ES-I3 (cell line): ENCODE measurements around the gene HAVCR2.
"Not testable (repeated sequence)": the region's sequence is repeated elsewhere in the genome, so short reads cannot be mapped to it uniquely, and the experiment has no call there.

Experiments
- H3K36me3 ChIP-seq: 2 replicates; pipeline ENCODE4 v1.6.1; 2013; ENCODE audit warnings: mild to moderate bottlenecking, low read length, control low read depth, moderate library complexity; ENCODE audit not compliant: insufficient read depth
- H3K4me1 ChIP-seq: 2 replicates; pipeline ENCODE4 v1.6.1; 2013; ENCODE audit warnings: mild to moderate bottlenecking, control low read depth, low read length; ENCODE audit not compliant: insufficient read depth
- H3K9ac ChIP-seq: 2 replicates; pipeline ENCODE4 v1.6.1; 2013; ENCODE audit warnings: low read depth, mild to moderate bottlenecking, low read length, moderate library complexity
- H3K9me3 ChIP-seq: 2 replicates; pipeline ENCODE4 v1.6.1; 2013; ENCODE audit warnings: mild to moderate bottlenecking, low read length, moderate library complexity; ENCODE audit not compliant: control insufficient read depth, insufficient read depth

Gene HAVCR2

GRCh38 chr5:157068785-157069184, 40.1 kb downstream of the HAVCR2 start:
- no peaks in the 10 kb centered on the region for H3K9me3 ChIP-seq
- no peak overlapping the region for H3K9ac ChIP-seq
- H3K36me3 ChIP-seq = no peaks in the 10 kb centered on the region
- no peaks in the 10 kb centered on the region; the same call in 1 of the 2 replicates for H3K4me1 ChIP-seq

- Histone ChIP-seq H3K4me1 (no peaks in the 10 kb centered on the region; the same call in 1 of the 2 replicates), H3K9ac (no peak overlapping the region), H3K9me3 (no peaks in the 10 kb centered on the region), H3K36me3 (no peaks in the 10 kb centered on the region)
Observed at GRCh38 chr5:157068339-157068738, 40.5 kb downstream of the HAVCR2 start.

GRCh38 chr5:157067005-157067404, 41.8 kb downstream of the HAVCR2 start:
- no peaks in the 10 kb centered on the region; the same call in 1 of the 2 replicates for H3K4me1 ChIP-seq
- no peaks in the 10 kb centered on the region for H3K36me3 ChIP-seq
- no peak overlapping the region for H3K9ac ChIP-seq
- H3K9me3 ChIP-seq = no peaks in the 10 kb centered on the region

- no peaks in the 10 kb centered on the region; the same call in 1 of the 2 replicates for H3K4me1 ChIP-seq
- H3K36me3 ChIP-seq = no peaks in the 10 kb centered on the region
- H3K9ac ChIP-seq = no peak overlapping the region
- no peaks in the 10 kb centered on the region for H3K9me3 ChIP-seq
Observed at GRCh38 chr5:157066080-157066479, 42.8 kb downstream of the HAVCR2 start.

- H3K9ac ChIP-seq = no peak overlapping the region
- H3K4me1 ChIP-seq = no peaks in the 10 kb centered on the region; the same call in 1 of the 2 replicates
- H3K36me3 ChIP-seq = no peaks in the 10 kb centered on the region
- H3K9me3 ChIP-seq = no peaks in the 10 kb centered on the region
Observed at GRCh38 chr5:157063776-157064430, 44.9 kb downstream of the HAVCR2 start.

GRCh38 chr5:157059891-157060290, 49.0 kb downstream of the HAVCR2 start:
- H3K9ac ChIP-seq = no peak overlapping the region
- no peaks in the 10 kb centered on the region for H3K9me3 ChIP-seq
- H3K4me1 ChIP-seq = no peaks in the 10 kb centered on the region
- no peaks in the 10 kb centered on the region for H3K36me3 ChIP-seq

- Histone ChIP-seq H3K36me3 (no peaks in the 10 kb centered on the region), H3K4me1 (no peaks in the 10 kb centered on the region), H3K9me3 (no peaks in the 10 kb centered on the region), H3K9ac (no peak within 1 kb of the TSS)
Observed at GRCh38 chr5:157059093-157059539, 49.7 kb downstream of the HAVCR2 start, which contains the start of gene HAVCR1. Gene HAVCR1 (minus strand): TSS chr5:157059116. CDS start chr5:157057943, 1,173 bp downstream.

- Histone ChIP-seq H3K9ac (no peak overlapping the region), H3K9me3 (no peaks in the 10 kb centered on the region), H3K4me1 (no peaks in the 10 kb centered on the region), H3K36me3 (no peaks in the 10 kb centered on the region)
Observed at GRCh38 chr5:157057459-157058370, 51.1 kb downstream of the HAVCR2 start.

- not testable (repeated sequence) for H3K4me1 ChIP-seq, H3K9me3 ChIP-seq, H3K36me3 ChIP-seq, H3K9ac ChIP-seq
Observed at GRCh38 chr5:157056848-157057247, 52.0 kb downstream of the HAVCR2 start.

GRCh38 chr5:157051604-157052245, 57.1 kb downstream of the HAVCR2 start:
- Histone ChIP-seq H3K9me3 (no peaks in the 10 kb centered on the region), H3K9ac (no peak overlapping the region), H3K36me3 (no peaks in the 10 kb centered on the region), H3K4me1 (peaks cover 17% of the 10 kb centered on the region)

- no peaks in the 10 kb centered on the region for H3K36me3 ChIP-seq
- no peaks in the 10 kb centered on the region for H3K9me3 ChIP-seq
- no peak overlapping the region for H3K9ac ChIP-seq
- peaks cover 17% of the 10 kb centered on the region for H3K4me1 ChIP-seq
Observed at GRCh38 chr5:157050050-157050449, 58.8 kb downstream of the HAVCR2 start.

- Histone ChIP-seq H3K36me3 (no peaks in the 10 kb centered on the region), H3K9ac (no peak overlapping the region), H3K4me1 (peaks cover 17% of the 10 kb centered on the region), H3K9me3 (no peaks in the 10 kb centered on the region)
Observed at GRCh38 chr5:157049605-157050004, 59.2 kb downstream of the HAVCR2 start.

- Histone ChIP-seq H3K4me1 (peaks cover 17% of the 10 kb centered on the region), H3K9ac (no peak overlapping the region), H3K9me3 (no peaks in the 10 kb centered on the region), H3K36me3 (no peaks in the 10 kb centered on the region)
Observed at GRCh38 chr5:157047898-157048297, 60.9 kb downstream of the HAVCR2 start.

GRCh38 chr5:157047016-157047415, 61.8 kb downstream of the HAVCR2 start:
- not testable (repeated sequence) for H3K36me3 ChIP-seq, H3K9ac ChIP-seq, H3K9me3 ChIP-seq
- peaks cover 17% of the 10 kb centered on the region for H3K4me1 ChIP-seq
